Raji (cell line): ENCODE data around the gene CTU2.

Source experiments
- POLR2A ChIP-seq: IDR thresholded peaks from 2 replicates; pipeline ENCODE4 v1.6.1; 2011; ENCODE audit warnings: low read depth, low read length, control low read depth; ENCODE audit not compliant: insufficient read depth

The CTU2 gene

DNA sequence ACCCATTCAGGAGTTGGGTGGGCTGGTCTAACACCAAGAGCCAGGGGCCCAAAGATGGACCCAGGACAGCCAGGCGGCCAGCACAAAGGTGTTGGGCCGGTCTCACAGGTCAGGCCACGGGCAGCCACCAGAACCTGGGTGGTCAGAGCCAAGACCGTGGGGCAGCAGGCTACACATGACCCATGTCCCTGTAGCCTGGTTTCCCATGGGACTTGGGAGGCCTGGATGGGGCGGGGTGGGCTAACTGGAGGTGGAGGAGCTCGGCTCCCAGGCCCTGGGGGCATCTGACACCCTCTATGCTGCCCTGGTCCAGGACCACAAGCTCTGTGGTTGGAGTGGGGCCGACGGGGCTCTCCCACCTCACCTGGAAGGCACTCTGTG lies 17.2 kb downstream of the CTU2 start:
- TF ChIP-seq POLR2A: no peak

DNA sequence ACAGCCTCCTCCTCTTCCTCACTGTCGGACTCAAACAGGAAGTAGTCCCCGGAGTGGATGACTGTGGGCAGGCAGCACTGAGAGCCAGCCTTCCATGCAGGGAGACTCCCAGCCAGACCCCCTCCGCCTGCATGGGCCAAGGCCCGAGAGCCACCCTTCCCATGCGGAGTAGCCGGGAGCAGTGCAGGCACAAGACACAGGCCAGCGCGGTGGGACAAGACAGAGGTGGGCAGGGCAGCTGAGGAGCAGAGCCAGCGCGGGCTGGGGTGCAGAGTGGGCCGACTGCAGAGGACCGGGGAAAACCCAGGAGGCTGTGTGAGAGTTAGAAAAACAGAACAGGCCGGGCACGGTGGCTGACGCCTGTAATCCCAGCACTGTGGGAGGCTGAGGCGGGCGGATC lies 17.6 kb downstream of the CTU2 start:
- TF ChIP-seq POLR2A: no peak

GRCh38 chr16:88724855-88725555 lies 18.7 kb downstream of the CTU2 start:
- no peak for TF ChIP-seq POLR2A

GRCh38 chr16:88725609-88726407 lies 19.5 kb downstream of the CTU2 start:
- no peak for TF ChIP-seq POLR2A

DNA sequence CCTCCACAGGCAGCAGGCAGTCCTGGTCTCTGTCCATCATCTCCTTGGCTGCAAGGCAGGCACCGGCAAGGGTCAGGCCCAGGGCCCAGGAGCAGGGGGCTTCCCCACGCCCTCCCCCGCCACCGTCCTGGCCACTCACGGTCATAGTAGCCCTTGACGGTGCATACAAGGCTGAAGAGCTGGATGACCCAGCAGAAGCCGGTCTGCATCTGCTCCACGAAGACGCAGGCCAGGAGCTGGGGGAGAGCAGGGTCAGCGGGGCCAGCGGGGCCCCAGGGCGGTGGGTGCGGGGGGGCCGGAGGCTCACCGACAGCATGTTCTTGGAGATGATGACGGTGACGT lies 20.1 kb downstream of the CTU2 start:
- no peak for TF ChIP-seq POLR2A

GRCh38 chr16:88726981-88727380 lies 20.7 kb downstream of the CTU2 start:
- no peak for TF ChIP-seq POLR2A

DNA sequence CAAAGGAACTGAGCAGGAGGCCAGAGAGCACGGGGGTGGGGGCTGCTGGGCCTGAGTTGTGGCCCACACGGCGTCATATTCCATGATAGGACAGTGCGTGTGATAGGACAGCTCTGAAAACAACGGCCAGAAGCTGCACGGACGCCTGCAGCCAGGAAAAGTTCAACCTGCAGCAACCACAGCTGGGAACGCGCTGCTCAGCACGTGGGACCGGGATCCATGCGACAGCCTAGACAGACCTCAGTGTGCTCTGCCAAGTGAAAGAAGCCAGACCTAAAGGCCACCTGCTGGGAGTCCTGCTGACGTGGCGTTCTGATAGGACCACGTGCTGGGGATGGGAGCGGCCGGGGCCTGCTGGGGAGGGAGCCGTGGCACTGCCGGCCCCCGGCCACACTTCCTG lies 21.6 kb downstream of the CTU2 start:
- no peak for TF ChIP-seq POLR2A

DNA sequence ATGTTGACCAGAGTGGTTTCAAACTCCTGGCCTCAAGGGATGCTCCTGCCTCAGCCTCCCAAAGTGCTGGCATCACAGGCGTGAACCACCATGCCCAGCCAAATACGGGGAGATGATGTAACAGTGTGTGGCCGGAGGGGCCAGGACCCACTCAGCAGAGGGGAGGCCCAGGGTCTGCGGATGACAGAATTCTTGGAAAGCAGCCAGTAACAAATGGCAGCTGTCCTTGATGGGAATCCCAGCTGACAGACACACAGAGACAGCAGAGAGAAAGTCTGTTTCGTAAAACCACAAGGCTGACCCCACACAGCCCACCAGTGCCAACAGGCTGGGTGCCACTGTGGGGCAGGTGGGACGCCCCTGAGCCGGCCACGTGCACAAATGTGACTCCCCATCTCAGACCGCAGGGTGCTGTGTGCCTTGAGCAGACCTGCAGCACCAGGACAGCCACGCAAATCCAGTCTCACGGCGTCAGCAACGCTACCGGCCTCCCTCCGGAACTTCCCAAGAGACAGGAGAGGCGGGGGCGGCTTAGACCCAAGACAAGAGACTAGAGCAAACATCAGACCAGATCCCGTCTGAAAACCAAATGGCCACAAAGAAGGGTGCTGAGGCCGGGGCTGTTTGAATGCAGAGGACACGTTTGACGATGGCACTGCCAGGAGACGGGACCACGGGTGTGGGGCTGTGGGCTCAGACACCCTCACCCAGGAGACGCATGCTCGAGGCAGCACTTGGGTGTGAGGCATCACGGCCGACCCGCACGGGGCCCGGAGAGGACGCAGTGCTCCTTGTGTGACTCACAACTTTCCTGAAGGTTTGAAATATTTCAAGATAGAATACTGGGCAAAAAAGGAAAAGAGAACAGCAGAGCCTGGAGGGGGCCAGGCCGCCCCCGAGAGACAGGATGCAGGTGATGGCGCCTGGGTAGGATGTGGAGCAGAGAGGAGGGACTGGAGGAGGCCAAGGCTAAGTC lies 24.6 kb downstream of the CTU2 start:
- TF ChIP-seq POLR2A: no peak

DNA sequence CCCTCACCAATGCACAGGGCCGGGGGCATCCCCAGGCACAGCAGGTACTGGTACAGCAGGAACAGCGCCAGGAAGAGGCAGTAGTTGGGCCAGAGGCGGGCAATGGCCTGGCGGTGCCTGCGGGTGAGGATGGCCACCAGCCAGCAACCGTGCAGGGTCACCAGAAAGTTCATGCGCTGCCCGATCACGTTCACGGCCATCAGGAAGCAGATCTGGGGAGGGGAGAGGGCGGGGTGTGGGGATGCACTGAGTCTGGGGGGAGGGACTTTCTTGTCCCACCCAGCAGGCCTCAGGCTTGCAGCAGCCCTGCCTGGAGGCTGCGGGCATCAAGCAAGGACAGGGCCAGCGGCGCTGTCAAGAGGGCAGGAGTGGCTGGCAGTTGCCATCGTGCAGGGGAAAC lies 25.4 kb downstream of the CTU2 start:
- TF ChIP-seq POLR2A: no peak

GRCh38 chr16:88732172-88732960 lies 26.1 kb downstream of the CTU2 start:
- no peak for TF ChIP-seq POLR2A

DNA sequence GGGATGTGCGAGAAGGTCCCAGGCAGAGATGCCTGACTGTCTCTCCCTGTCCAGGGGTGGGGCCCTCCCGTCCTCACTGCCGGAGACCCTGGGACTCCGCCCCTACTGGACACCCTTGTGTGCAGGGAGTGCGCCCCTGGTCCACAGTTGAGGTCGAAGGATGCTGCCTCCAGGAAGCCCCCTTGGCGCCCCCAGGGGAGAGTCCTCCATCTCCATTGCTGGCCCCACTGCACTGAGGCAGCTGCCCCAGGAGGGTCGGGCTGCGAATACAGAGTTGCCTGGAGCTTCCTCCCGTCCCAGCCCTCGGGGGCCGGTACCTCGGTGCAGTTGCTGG lies 26.6 kb downstream of the CTU2 start:
- no peak for TF ChIP-seq POLR2A

- no peak for TF ChIP-seq POLR2A
These were observed 27.5 kb downstream of the CTU2 start for GRCh38 chr16:88733630-88734360.

DNA sequence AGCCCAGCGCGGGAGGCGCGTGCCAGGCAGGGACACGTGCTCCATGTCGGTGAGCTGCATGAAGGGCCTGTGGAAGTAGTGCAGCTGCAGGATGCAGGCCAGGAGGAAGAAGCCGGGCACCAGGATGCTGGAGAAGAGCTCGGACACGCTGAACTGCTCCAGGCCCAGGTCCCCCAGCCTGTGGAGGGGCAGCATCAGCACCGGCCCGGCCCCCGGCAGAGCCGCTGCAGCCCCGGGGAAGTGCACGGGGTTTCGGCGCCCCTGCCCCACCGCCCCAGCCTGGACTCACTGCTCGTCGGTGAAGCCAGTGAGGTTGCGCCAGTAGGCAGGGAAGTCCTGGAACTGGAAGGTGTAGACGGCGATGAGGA lies 28.0 kb downstream of the CTU2 start:
- no peak for TF ChIP-seq POLR2A

DNA sequence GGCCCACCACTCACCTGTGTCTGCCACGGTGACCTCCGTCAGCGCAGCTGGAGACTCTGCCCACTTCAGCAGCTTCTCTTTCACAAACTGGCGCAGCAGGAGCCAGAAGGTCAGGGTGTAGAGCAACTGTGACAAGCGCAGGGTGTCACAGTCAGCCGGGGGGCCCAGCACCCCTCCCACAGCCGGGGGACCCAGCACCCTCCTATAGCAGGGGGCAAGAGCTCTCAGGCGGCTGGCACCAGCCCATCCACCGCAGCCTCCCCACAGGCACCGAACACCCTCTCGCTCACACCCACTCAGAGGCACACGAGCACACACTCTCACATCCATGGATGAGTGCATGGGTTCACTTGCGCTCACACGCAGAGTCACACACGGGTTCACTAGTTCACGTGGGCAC lies 28.8 kb downstream of the CTU2 start:
- TF ChIP-seq POLR2A: no peak
